Measurements from ENCODE around the gene LIMS1.
A peak's percentile ranks its signal among the peaks of the same experiment; 100 is the strongest.
"Not testable (repeated sequence)": the region's sequence is repeated elsewhere in the genome, so short reads cannot be mapped to it uniquely, and the experiment has no call there.

LIMS1 gene

DNA sequence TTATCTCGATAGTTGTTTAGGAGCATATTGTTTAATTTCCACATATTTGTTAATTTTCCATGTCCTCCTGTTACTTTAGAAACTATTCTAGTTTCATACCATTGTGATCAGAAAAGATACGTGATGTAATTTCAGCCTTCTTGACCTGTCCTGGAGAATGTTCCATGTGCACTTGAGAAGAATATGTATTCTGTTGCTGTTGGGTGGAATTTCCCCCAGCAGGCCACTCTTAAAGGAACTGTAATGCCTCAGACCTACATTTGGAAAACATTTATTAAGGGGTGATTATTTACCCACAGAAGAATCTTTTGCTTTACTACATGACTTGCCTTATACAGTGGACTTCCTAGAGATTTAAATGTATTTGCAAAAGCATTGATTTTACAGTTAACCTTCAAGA lies 55.5 kb downstream of the LIMS1 start:
- no peak overlapping the region for H3K4me3 Mint-ChIP-seq
- H3K36me3 Mint-ChIP-seq, result no peaks in the 10 kb centered on the region
- H3K27me3 Mint-ChIP-seq, result no peaks in the 10 kb centered on the region
- H3K4me1 Mint-ChIP-seq, result peaks cover 26% of the 10 kb centered on the region
- no peak overlapping the region for H3K27ac Mint-ChIP-seq
- no peaks in the 10 kb centered on the region for H3K9me3 Mint-ChIP-seq

DNA sequence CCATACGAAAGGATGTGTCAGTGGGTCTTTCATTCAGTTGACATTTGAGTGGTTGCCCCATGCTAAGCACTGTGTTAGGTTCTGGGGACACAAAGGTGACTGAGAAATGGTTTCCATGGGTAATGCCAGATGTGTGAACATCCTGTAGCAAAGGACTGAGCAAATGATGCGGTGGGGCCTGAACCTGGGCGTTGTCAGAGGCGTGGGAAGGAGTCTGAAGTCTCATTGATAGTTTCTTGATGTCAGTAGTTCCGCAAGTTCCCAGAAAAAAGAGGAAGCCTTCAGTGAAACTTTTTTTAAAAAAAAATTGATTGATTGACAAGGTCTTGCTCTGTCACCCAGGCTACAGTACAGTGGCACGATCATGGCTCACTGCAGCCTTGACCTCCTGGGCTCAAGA lies 56.9 kb downstream of the LIMS1 start:
- Mint-ChIP-seq H3K36me3 (no peaks in the 10 kb centered on the region), H3K27me3 (no peaks in the 10 kb centered on the region), H3K4me3 (no peak overlapping the region), H3K4me1 (peaks cover 36% of the 10 kb centered on the region), H3K9me3 (no peaks in the 10 kb centered on the region), H3K27ac (no peak overlapping the region)

DNA sequence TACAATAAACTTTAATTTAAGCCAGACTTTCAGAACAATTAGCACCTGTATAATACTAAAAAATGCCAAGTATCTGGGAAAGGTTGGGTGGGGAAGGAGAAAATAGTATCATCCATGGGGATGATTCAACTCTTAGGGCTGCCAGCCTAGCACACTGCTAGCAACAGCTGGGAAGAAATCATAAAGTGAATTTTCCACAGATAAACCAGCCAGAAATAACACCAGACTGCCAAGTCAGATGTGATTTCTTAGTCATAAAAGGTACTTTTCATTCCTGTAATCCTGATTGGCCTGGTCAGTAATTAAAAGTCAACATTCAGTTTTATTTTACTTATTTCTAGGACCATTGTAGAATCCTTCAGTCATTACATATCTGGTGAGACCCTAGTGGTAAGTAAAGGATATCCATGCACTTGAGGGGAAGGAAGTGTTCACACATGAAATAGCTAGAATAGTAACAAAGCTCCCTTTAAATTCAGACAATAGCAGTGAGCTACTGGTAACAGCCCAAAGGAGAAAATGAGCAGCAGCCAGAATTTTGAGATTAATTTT lies 59.4 kb downstream of the LIMS1 start:
- H3K36me3 Mint-ChIP-seq, result no peaks in the 10 kb centered on the region
- no peak overlapping the region for H3K4me3 Mint-ChIP-seq
- H3K27me3 Mint-ChIP-seq, result no peaks in the 10 kb centered on the region
- H3K27ac Mint-ChIP-seq, result no peak overlapping the region
- no peaks in the 10 kb centered on the region for H3K9me3 Mint-ChIP-seq
- H3K4me1 Mint-ChIP-seq, result peaks cover 27% of the 10 kb centered on the region

GRCh38 chr2:108594132-108594981 lies 60.1 kb downstream of the LIMS1 start:
- peaks cover 27% of the 10 kb centered on the region for H3K4me1 Mint-ChIP-seq

GRCh38 chr2:108594982-108595464 lies 60.8 kb downstream of the LIMS1 start:
- H3K27me3 Mint-ChIP-seq, result no peaks in the 10 kb centered on the region
- peaks cover 27% of the 10 kb centered on the region for H3K4me1 Mint-ChIP-seq
- H3K9me3 Mint-ChIP-seq, result no peaks in the 10 kb centered on the region
- no peak overlapping the region for H3K4me3 Mint-ChIP-seq
- no peaks in the 10 kb centered on the region for H3K36me3 Mint-ChIP-seq
- peak overlapping the region; percentile 53 for H3K27ac Mint-ChIP-seq

More at GRCh38 chr2:108594132-108594981, 60.1 kb downstream of the LIMS1 start:
- no peaks in the 10 kb centered on the region for H3K9me3 Mint-ChIP-seq
- peak overlapping the region; percentile 53 for H3K27ac Mint-ChIP-seq
- H3K4me3 Mint-ChIP-seq, result peak overlapping the region; percentile 53
- H3K27me3 Mint-ChIP-seq, result no peaks in the 10 kb centered on the region
- H3K36me3 Mint-ChIP-seq, result no peaks in the 10 kb centered on the region

DNA sequence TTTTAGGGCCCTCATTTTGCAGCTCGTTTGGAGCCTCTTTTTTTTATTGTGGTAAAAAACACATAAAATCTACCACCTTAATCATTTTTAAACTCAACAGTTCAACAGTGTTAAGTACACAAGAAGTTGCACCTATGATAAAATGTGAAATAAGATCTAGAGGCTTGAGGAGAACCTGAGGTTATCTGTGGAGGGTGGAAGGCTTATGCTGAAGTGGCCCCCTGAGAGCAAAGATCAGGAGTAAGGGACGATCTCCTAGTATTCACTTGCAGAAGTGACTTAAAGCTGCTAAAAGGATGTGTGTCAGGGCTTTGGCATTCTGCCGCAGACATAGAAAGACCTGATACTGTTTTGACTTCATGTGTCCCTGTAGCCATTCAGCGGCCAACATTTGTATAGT lies 61.5 kb downstream of the LIMS1 start:
- H3K4me1 Mint-ChIP-seq, result peaks cover 27% of the 10 kb centered on the region
- not testable (repeated sequence) for H3K9me3 Mint-ChIP-seq, H3K36me3 Mint-ChIP-seq, H3K4me3 Mint-ChIP-seq, H3K27me3 Mint-ChIP-seq, H3K27ac Mint-ChIP-seq

GRCh38 chr2:108597105-108597744 lies 63.0 kb downstream of the LIMS1 start:
- peaks cover 27% of the 10 kb centered on the region for H3K4me1 Mint-ChIP-seq

DNA sequence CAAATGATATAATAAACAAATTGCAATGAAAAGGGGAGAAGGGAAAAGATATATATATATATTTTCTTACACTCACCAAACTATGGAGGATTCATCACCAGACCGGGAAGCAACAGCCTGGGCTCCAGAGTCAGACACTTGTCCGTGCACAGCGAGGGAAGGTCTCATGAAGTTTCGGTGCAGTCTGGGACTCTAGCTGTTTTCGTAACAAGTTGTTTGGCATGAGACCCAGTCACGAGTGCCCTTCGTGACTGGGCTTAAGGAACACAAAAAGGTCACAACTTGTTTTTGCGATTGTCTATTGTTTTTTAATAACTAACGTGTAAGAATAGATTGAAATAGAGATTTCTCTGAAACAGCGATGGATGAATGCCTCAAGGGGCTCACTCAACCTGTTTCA lies 66.9 kb downstream of the LIMS1 start:
- H3K9me3 Mint-ChIP-seq, H3K27me3 Mint-ChIP-seq, H3K4me1 Mint-ChIP-seq, H3K4me3 Mint-ChIP-seq, H3K36me3 Mint-ChIP-seq, H3K27ac Mint-ChIP-seq: not testable (repeated sequence)

More at GRCh38 chr2:108597105-108597744, 63.0 kb downstream of the LIMS1 start:
- not testable (repeated sequence) for H3K27ac Mint-ChIP-seq, H3K36me3 Mint-ChIP-seq, H3K9me3 Mint-ChIP-seq, H3K4me3 Mint-ChIP-seq, H3K27me3 Mint-ChIP-seq

GRCh38 chr2:108602422-108602821 lies 68.2 kb downstream of the LIMS1 start:
- H3K36me3 Mint-ChIP-seq, result no peaks in the 10 kb centered on the region
- no peaks in the 10 kb centered on the region for H3K9me3 Mint-ChIP-seq
- H3K27me3 Mint-ChIP-seq, result no peaks in the 10 kb centered on the region
- H3K27ac Mint-ChIP-seq, result no peak overlapping the region
- H3K4me3 Mint-ChIP-seq, result no peak overlapping the region
- no peaks in the 10 kb centered on the region for H3K4me1 Mint-ChIP-seq

DNA sequence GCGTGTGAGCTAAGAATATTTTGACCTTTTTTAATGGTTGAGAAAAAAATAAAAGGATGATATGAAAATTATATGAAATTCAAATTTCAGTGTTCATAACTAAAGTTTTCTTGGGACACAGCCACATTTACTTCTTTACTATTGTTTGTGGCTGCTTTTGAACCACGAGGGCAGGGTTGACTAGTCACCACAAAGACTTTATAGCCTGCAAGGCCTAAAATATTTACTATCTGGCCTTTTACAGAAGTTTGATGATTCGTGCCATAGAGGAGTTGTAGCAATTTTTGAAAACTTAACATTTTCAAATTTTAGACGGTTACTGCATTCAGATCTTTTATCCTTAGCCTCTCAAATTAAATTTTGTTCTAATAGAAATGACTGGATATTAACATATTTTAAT lies 69.9 kb downstream of the LIMS1 start:
- peaks cover 7% of the 10 kb centered on the region for H3K4me1 Mint-ChIP-seq
- no peak overlapping the region for H3K4me3 Mint-ChIP-seq
- H3K27ac Mint-ChIP-seq, result no peak overlapping the region
- no peaks in the 10 kb centered on the region for H3K9me3 Mint-ChIP-seq
- no peaks in the 10 kb centered on the region for H3K36me3 Mint-ChIP-seq
- no peaks in the 10 kb centered on the region for H3K27me3 Mint-ChIP-seq

GRCh38 chr2:108605947-108606346 lies 71.7 kb downstream of the LIMS1 start:
- peaks cover 13% of the 10 kb centered on the region for H3K4me1 Mint-ChIP-seq
- no peak overlapping the region for H3K4me3 Mint-ChIP-seq
- H3K36me3 Mint-ChIP-seq, result no peaks in the 10 kb centered on the region
- H3K27ac Mint-ChIP-seq, result no peak overlapping the region
- H3K9me3 Mint-ChIP-seq, result no peaks in the 10 kb centered on the region
- no peaks in the 10 kb centered on the region for H3K27me3 Mint-ChIP-seq

DNA sequence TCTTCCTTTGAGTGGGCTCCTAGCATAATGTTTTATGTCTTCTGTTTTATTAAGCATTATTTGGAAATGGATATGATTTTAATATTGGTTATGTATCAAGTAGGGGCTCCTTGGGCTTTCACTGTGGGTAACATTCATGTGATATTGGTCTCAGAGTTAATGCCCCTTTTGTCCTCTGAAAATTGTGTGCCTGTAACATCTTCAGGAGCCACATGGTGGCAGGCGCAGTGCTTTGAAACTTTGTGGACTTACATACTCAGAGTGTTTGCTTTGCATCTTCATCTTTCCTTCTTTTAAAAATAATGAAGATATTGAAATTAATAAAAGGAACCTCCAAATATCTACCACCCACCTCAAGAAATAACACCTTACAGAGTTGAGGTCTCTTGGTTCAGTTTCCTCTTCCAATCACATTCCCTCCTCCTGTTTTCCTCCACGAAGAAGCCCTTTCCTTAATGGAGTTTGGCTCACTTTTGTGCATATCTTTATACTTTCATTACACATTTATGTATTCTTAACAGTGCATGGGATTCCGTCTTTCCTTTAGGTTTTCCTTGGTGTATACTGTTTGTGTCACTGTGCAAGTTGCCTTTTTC lies 73.5 kb downstream of the LIMS1 start:
- Mint-ChIP-seq H3K9me3 (no peaks in the 10 kb centered on the region), H3K27ac (no peak overlapping the region), H3K4me3 (no peak overlapping the region), H3K27me3 (no peaks in the 10 kb centered on the region), H3K36me3 (no peaks in the 10 kb centered on the region), H3K4me1 (peaks cover 25% of the 10 kb centered on the region)

DNA sequence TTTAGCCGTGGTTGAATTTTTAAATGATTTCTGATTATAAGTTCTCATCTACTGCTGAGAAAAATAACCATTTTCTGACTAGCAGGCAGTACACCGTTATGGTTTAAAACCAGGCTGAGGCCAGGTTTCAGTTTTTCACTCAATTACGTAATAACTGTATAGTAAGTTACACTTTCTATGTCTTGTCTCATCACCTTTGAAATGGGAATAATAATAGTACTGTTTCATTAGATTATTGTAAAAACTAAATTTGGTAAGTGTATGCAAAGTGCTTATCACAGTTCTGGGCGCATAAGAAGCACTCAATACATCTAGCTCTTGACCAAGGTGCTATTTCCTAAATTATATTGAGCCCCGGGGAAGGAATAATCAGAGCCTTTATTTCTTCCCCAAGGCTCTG lies 76.8 kb downstream of the LIMS1 start:
- Mint-ChIP-seq H3K4me1 (peaks cover 56% of the 10 kb centered on the region), H3K4me3 (no peak overlapping the region), H3K27me3 (no peaks in the 10 kb centered on the region), H3K9me3 (no peaks in the 10 kb centered on the region), H3K36me3 (no peaks in the 10 kb centered on the region), H3K27ac (no peak overlapping the region)

- Mint-ChIP-seq H3K27ac (peak overlapping the region; percentile 71), H3K4me1 (peaks cover 65% of the 10 kb centered on the region), H3K4me3 (peak overlapping the region; percentile 53), H3K9me3 (no peaks in the 10 kb centered on the region), H3K27me3 (no peaks in the 10 kb centered on the region), H3K36me3 (no peaks in the 10 kb centered on the region)
Measured at GRCh38 chr2:108612153-108612513, 77.9 kb downstream of the LIMS1 start.

DNA sequence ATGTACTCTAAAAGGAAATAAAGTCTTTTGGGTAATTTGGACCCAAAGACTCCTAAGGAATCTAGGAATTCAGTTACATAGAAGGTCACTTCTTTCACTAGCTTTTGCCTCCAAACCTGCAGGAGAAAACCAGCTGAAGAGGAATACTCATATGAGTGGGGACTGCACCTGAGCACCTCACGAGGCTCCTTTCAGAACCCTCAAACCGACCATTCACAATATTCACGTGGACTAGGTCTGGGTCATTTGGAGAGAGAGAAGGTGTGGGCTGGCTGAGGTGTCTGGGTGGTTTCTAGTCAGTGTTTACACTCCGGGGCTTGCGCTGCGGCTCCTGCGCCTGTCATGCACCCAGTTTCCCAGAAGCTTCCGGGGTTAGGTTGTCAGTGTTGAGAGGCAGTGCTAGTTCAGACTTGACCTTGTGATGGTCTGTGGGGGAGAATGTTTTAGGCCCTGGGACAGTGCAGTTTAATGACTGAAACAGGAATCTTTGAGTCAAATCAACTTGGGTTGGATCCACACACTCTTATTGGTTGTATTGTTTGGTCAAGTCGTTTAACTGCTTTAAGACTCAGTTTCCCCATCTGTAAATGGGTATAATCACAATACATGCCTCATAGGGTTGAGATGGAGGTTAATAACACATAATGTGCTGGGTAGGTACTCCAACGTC lies 78.4 kb downstream of the LIMS1 start:
- peaks cover 71% of the 10 kb centered on the region for H3K4me1 Mint-ChIP-seq
- peak overlapping the region; percentile 53 for H3K4me3 Mint-ChIP-seq
- peak overlapping the region; percentile 71 for H3K27ac Mint-ChIP-seq
- H3K27me3 Mint-ChIP-seq, result no peaks in the 10 kb centered on the region
- no peaks in the 10 kb centered on the region for H3K9me3 Mint-ChIP-seq
- no peaks in the 10 kb centered on the region for H3K36me3 Mint-ChIP-seq
